ENCODE data around the gene DLG2.
"Not testable (repeated sequence)": the region's sequence is repeated elsewhere in the genome, so short reads cannot be mapped to it uniquely, and the experiment has no call there.

DLG2 gene

DNA sequence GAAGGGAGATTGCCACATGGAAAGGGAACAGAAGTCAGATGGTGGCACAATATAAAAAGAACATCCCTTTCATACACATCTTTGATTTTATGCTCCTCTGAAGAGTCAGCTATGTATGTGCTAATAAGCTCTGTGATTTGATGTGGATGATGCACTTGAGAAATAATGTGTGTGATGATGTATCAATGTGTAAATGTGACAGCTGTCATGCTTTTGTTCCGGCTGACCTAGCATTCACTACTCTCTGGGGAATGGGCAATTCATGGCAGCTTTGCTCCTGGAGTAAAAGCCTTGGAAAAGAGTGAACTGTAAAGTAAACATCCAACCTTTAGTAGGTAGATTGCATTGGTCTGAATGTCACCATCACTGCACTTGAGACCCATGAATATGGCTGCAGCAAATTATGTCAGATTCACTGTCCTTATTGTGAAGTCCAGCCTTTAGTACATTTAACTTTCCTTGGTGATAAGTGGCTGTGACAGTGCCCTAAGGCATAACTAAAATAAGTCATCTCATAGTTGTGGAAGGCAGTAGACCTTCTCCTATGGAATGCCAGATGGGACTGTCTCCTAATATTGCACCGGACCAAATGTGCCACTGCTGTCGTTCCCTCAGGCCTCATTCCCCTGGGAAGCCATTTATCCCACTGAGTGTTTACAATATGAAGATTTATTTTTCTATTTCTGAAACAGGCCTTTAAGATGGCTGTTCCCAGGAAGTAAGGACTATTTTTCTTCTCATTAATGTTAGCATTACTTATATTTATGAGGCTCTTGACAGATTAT is 2162.8 kb downstream of the DLG2 start:
- DNase-seq (ENCODE audit: low read depth in 2 of 2), result no peak

DNA sequence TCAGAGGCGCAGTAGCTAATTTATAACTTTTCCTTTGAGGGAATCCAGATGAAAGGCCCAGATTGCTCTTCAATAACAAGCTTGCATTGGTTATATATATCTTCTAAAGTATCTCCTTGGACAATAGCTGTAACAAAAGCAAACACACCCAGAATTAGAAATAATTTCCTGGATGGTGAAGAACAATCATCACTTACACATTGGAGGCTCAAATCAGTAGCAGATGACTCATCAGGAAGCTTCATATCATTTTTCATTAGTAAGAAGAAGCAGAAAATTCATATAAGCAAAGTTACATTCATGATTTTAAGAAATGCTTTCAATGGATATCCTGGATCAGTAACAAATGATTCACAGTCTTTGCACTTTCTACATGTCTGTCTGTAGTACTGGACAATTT is 2167.3 kb downstream of the DLG2 start:
- no peak for DNase-seq (ENCODE audit: low read depth in 2 of 2)

DNA sequence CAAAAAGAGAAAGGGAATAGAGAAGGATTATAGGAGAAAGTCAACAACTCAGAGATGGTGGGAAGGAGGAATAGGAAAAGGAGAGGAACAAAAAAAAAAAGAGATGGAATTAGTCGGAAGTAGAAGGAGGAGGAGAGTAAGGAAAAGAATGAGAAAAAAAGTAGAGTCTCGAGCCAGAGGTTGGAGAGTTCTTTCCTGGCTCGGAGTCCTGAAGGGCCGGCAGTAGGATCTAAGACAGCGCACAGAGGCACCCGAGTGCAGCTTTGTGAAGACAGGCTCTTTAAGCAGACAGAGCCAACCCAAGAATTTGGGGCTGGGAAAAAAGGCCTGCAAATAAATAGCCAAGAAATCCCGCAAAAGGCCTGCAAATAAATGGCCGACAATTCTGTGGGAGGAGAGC is 2170.6 kb downstream of the DLG2 start:
- DNase-seq (ENCODE audit: low read depth in 2 of 2), result no peak

DNA sequence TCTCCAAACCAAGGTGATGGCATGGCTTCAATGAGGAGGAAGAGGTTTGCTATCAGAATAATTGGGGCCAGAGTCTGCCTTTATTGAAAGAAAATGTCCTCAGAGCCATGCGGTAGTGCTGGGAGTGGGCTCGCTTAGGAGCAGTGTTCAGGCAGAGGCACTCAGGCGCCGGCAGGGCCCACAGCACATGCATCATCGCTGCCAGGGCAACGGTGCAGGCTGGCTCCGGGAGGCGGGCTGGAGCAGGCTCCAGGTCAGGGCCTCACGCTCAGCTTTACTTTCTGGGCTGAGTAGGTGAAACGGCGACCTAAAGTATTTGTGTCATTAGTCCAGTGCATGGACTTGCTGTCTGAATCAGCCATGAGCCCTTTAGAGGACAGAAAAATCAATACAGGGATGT is 2171.1 kb downstream of the DLG2 start:
- DNase-seq (ENCODE audit: low read depth in 2 of 2), result no peak

DNA sequence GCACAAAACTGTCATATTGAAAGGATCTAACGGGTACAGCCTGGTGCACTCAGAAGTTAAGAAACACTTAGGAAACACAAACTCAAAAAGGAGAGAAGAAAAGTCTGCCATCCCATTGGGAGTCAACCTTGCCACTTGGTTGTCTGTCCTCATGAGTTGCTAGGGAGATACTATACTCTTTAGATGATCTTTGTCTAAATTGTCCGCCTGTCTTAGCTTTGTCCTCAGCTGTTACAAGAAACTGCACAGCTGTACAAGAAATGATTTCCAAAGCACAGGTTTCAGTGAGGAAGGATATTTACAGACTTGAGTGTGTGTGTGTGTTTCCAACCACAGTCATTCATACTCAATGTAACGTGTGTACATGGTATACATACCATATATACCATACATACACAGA is 2171.8 kb downstream of the DLG2 start:
- no peak for DNase-seq (ENCODE audit: low read depth in 2 of 2)

DNA sequence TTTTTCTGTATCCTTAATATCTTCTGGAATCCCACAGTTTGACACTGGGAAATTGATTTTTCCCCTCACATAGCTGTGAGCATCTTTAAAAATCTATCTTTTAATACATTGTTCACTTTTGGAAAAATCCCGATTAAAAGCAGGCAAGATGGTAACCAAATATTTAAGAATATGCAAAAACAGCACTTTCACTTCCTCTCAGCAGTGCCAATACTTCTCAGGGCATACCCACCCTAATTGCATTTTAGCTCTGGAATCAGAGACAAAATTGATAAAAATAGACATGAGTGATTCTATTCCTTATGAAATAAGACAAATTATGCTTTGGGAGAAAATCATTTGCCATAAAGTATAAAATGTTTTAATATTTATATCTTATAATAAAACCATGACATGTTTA is 2172.5 kb downstream of the DLG2 start:
- no peak for DNase-seq (ENCODE audit: low read depth in 2 of 2)

DNA sequence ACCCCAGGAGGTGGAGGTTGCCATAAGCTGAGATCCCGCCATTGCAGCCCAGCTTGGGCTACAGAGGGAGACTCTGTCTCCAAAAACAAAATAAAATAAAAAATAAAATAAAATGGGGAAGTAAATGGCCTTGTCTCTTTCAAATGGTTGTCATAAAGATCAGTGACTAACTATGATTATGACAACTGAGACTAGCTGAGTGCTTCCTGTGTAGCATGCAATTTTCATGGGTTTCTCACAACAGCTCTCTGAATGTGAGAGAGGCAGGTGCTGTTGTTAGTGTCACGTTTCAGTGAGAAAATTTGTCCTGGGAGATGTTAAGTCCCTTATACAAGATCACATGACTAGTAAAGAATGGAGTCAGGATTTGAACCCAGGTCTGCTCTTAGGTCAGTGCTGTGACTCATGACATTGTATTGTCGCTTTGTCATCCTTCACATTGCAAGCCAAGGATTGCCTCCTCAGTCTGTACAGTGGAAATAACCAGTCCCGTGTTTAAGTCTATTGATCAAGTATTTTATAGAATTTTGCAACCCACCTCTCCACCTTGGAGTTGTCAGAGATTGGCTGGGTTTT is 2177.7 kb downstream of the DLG2 start:
- no peak for DNase-seq (ENCODE audit: low read depth in 2 of 2)

DNA sequence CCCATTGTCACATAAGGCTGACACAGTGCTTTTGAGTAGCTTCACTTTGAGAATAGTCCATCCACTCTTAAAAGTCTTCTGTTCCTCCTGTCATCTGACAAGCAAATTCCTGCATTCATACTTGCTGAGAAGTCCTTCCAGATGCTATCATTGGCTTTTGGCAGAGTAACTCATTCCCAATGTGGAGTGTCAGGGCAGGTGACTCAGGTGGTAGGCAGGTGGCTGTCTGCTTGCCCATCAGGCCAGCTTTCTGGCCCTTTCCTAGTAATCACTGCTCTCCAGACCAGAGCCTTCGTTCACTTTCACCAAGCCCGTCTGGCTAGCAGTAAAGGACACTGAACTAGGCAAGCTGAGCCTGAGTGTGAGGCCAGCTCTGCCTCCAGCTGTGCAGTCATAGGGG is 2178.5 kb downstream of the DLG2 start:
- no peak for DNase-seq (ENCODE audit: low read depth in 2 of 2)

DNA sequence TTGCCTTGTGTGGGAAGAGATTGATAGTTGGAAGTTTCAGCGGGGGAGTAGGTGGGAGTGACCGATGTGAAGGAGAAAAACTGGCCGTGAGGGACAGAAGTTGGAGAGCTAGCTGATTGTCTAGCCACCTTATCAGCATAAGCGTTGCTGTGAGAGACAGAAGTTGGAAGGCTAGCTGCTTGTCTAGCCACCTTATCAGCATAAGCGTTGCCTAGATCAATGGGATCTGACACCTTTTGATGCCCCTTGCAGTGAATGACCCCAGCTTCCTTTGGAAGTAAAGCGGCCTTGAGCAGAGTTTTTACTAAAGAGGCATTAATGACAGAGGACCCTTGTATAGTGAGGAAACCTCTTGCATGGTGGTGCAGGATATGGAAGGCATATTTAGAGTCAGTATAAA is 2183.3 kb downstream of the DLG2 start:
- DNase-seq (ENCODE audit: low read depth in 2 of 2), result not testable (repeated sequence)

DNA sequence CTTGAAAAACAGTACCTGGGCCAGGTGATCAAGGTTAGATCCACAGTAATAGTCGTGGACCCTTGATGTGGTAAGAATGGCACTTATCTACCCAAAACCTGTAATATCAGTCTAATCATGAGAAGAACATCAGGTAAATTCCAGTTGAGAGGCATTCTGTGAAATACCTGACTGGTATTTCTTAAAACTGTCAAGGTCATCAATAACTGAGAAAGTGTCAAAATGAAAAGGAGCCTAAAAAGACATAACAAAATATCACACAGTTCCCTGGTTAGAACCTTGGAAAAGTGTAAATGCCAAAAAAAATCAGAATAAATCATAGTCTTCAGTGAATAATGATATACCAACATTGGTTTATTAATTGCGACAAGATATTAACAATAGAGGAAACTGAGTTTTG is 2185.5 kb downstream of the DLG2 start:
- no peak for DNase-seq (ENCODE audit: low read depth in 2 of 2)

DNA sequence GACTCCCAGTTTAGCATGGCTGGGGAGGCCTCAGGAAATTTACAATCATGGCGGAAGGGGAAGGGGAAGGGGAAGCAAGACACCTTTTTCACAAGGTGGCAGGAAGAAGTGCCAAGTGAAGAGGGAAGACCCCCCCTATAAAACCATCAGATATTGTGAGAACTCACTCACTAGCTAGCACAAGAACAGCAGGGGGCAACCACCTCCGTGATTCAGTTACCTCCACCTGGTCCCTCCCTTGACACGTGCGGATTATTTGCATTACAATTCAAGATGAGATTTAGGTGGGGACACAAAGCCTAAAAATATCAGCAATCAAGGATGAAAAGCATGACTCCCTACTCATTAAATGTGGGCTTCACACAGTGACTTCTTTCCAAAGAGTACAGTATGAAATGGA is 2186.0 kb downstream of the DLG2 start:
- no peak for DNase-seq (ENCODE audit: low read depth in 2 of 2)

DNA sequence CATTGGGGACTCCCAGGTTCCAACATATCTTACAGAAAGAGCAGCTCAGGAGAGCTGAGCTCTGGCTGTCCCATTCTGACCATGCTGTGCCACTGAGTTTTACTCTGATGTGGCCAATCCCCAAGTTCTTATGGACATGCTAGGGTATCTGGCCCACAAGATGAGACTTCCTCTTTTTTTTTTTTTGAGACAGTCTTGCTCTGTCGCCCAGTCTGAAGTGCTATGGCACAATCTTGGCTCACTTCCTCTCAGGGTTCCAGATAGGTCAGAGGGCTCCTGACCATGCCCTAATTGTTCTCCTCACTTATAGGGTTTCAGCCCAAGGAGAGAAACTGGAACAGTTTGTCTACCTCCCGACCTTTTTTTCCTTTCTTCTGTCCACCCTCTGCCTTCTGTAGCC is 2188.7 kb downstream of the DLG2 start:
- no peak for DNase-seq (ENCODE audit: low read depth in 2 of 2)

DNA sequence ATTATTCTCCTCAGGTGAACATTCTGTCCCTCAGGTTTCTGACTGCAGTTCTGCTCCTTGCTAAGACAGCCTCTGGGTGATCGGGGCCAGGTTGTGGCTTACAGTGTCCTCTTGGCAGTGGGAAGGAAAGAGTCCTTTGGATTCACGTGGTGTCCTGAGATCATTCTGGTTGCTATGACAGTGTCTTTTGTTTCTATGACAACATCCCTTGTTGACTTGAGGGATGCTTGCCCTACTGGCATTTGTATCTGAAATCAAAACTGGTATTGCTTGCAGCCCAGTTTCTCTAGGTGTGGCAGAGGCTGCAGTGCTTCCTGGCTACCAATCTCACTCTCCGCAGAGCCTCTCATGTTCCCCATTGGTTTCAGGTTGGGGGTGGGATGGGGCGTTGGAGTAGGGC is 2189.2 kb downstream of the DLG2 start:
- DNase-seq (ENCODE audit: low read depth in 2 of 2), result no peak

DNA sequence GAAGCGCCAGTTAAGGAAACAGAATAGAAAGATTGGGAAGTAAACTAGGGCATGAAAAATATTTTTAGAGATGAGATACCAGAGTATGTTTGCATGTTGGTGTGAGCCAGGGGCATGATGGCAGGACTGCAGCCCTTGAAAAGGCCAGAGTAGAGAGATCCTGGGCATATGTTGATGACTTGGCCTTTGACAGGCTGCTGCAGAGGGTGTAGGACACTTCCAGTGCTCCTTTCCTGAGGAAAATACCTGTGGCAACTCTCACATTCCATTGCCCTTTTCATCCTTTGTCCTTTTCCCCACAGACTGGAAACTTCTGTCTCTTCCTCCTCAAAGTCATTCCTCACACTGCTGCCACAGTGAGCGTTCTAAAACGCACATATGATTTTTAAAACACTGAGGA is 2190.3 kb downstream of the DLG2 start:
- no peak for DNase-seq (ENCODE audit: low read depth in 2 of 2)

DNA sequence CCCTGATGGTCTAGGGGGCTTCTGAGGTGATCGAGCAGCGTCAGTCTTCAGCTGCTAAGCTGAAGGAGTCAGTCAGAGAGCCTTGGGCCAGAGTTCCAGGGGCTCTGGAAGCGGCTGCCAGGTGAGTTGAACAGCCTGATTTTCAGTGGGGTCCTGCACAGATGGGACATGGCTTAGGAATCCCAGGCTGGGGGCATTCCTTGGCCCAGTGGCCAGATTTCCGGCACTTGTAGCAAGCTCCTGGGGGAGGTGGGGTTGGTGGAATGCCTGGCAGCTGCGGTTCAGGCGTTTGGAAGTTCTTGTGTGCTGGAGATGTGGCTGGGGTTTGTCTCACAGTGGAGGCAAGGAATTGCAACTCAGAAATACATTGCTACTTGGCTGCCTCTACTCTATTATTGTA is 2192.3 kb downstream of the DLG2 start:
- DNase-seq (ENCODE audit: low read depth in 2 of 2), result not testable (repeated sequence)

DNA sequence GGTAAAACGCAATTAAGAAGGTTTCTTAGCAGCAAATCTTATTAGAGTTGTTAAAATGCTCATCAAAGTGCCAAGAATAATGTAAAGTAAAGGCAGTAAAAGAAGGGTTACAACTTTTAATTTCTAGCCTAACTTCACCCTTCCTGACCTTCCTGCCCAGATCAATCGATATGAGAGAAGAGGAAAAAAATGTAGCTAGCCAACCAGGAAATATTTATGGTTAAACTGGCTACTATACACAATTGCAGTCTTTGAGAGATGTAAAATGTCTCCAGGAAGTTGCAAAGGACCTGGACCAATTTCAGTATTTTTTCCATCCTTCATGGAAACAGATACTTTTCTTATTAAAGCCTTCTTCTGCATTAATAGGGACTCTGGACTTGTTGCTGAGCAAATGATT is 2199.2 kb downstream of the DLG2 start:
- no peak for DNase-seq (ENCODE audit: low read depth in 2 of 2)

DNA sequence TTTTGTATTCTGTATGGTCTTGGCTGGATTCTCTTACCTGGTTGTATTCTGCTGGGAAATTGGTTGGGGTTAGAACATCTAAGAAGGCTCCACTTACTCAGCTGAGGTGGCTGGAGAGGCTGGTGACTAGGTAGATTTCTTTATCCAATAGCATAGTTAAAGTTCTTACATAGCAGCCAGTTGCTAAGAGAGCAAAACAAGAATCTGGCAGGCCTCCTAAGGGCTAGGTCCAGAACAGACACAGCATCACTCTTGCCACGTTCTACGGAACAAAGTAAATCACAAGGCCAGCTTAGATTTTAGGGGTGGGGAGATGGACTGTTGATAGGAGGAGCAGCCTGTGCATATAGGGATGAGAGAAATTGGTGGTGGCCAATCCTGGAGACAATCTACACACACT is 2199.6 kb downstream of the DLG2 start:
- DNase-seq (ENCODE audit: low read depth in 2 of 2), result no peak

DNA sequence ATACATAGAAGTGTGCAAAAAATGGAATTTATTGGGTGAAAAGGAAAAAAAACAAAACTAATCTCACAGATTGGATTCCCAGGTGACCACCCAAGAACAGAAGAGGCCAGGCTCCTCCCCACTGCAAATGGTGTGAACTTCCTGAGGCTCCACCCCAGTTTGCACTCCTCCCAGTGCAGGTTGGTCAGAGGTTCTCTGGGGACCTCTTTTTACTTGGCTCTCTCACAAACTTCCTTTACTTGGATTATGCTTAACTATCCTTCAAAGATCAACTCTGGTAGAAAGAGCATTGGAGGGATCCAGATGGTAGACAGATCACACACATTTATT is 2202.0 kb downstream of the DLG2 start:
- no peak for DNase-seq (ENCODE audit: low read depth in 2 of 2)

DNA sequence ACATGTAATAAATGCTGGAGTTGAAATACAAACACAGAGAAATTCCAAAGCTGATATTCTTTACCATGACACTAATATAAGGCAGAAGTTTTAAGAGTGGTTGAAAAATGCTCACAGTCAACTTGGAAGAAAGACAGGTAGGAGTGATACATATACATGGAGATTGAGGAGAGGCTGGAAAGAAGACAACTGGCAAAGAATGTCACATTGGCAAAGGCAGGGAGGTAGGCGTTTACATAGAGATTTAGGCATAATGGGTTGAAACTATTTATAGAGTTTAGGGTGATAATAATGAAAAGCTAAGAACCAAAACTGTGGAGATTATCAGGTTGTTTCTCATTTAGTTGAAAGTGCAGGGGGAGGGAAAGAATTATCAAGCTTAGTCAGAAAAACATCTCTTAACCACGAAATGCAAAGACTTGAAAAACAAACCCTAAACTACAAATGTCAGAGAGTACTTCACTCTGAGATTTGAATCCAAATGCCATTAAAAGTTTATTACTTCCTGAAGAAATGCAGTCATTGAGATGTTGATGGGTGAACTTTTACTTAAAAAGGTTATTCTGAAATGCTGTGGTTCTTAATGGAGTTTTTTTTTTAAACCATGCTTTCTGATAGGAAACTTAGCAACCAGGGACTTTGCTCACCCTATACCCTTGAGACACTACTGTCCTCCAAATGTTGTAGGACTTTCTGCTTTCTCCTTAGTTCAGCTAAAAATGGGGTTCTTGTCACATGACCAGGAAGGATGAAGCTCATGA is 2202.6 kb downstream of the DLG2 start:
- DNase-seq (ENCODE audit: low read depth in 2 of 2), result no peak

DNA sequence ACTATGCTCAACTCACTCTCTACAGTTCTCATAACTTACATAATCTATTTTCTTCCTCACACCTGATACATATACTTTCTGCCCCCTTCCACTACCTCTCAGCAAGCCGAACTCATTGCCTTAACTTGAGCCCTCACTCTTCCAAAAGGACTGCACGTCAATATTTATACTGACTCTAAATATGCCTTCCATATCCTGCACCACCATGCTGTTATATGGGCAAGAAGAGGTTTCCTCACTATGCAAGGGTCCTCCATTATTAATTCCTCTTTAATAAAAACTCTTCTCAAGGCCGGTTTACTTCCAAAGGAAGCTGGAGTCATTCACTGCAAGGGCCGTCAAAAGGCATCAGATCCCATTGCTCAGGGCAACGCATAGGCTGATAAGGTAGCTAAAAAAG is 2204.5 kb downstream of the DLG2 start:
- not testable (repeated sequence) for DNase-seq (ENCODE audit: low read depth in 2 of 2)

DNA sequence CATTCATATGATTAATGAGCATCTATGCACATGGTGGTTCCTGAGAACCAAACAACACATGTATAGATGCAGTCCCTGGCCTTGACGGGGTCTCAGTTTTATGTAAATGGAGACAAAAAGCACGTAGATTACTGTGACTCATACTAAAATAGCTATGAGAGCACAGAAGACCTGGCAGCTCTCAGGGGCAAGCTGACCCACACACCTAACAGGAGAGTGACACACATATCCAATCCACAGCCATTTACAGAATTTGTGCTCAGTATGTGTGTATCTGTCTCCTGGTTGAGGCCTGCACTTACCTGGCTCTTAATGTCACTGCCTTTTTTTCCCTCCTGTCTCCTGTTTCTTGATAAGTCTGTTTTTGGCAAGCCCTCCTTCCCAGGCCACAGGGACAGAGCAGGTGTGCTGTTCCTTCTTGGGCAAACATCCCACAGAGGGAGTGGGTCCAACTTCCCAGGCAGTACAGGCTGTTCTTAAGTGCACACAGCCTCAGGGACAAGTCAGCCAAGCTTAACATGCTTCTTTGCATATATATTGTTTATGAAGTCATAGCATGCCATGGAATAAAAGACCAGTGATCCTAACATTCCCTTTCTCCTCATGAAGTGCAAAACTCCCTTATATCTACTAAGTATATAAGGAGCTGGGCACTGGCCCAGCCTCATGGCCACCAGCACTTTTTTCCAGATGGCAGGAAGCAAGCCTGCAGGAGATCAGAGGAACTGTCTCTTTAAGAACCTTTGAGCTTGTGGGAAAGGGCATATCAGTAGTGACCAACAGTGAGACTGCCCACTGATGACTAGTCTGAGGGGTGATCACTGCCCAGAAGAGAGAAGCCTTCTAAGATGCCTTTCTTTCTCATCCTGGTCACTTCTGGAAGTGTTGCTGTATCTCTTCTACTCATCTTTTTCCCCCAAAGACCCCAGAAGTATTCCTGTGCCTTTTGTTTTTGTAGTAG is 2216.3 kb downstream of the DLG2 start:
- DNase-seq (ENCODE audit: low read depth in 2 of 2), result no peak

DNA sequence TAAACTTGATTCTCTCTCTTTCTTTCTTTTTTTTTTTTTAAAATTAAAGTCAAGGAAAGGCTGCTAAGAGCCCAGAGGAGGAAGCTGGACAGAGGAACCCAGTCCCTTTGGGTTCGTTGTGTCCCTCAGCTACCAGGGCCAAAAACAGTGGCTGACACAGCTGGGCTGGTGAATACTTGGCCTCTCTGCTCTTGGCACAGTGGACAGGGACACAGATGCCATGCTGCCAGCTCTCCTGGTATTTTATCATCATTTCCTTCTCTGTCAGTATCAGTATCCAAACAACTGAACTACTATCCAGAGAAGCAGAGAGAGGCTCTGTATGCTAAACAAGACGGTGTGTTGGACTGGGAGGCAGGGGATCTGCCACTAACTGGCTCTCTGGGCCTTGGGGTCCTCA is 2217.3 kb downstream of the DLG2 start:
- no peak for DNase-seq (ENCODE audit: low read depth in 2 of 2)
